ENCODE measurements around the gene NRGN.

Gene NRGN

DNA sequence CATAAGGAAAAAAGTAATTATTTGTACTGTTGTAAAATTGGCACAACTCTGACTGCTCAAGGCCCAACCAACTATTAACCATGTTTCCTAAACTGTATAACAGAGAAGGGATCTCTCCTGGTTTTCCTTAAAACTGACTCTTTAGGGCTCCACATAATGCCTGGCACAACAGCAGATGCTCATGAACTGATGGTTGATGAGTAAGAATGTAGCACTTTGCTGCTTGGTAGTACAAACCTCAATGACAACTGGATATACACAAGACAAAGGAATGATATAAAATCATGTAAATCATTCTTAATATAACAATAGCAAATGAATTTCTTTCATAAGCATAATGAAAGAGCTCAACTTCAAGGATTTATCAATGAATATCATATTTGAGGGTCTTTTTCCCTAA, 48.8 kb downstream of the NRGN start:
- TF ChIP-seq POLR2AphosphoS5 (IDR thresholded peaks at IDR 0.05; ENCODE audit: low read depth, low read length) (no peak), TAF1 (IDR thresholded peaks at IDR 0.05; ENCODE audit: borderline replicate concordance, insufficient read depth, low read length) (no peak), SIN3A (IDR thresholded peaks at IDR 0.05; ENCODE audit: borderline replicate concordance, insufficient read depth, low read length) (no peak), FOXP2 (optimal IDR thresholded peaks at IDR 0.05; ENCODE audit: borderline replicate concordance, extremely low read depth, extremely low read length, insufficient read depth) (no peak)
- TF ChIP-seq, protein P1, sequence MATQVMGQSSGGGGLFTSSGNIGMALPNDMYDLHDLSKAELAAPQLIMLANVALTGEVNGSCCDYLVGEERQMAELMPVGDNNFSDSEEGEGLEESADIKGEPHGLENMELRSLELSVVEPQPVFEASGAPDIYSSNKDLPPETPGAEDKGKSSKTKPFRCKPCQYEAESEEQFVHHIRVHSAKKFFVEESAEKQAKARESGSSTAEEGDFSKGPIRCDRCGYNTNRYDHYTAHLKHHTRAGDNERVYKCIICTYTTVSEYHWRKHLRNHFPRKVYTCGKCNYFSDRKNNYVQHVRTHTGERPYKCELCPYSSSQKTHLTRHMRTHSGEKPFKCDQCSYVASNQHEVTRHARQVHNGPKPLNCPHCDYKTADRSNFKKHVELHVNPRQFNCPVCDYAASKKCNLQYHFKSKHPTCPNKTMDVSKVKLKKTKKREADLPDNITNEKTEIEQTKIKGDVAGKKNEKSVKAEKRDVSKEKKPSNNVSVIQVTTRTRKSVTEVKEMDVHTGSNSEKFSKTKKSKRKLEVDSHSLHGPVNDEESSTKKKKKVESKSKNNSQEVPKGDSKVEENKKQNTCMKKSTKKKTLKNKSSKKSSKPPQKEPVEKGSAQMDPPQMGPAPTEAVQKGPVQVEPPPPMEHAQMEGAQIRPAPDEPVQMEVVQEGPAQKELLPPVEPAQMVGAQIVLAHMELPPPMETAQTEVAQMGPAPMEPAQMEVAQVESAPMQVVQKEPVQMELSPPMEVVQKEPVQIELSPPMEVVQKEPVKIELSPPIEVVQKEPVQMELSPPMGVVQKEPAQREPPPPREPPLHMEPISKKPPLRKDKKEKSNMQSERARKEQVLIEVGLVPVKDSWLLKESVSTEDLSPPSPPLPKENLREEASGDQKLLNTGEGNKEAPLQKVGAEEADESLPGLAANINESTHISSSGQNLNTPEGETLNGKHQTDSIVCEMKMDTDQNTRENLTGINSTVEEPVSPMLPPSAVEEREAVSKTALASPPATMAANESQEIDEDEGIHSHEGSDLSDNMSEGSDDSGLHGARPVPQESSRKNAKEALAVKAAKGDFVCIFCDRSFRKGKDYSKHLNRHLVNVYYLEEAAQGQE (IDR thresholded peaks at IDR 0.05; ENCODE audit: insufficient read depth in 1 of 2, low read depth in 2 of 2, low read length in 2 of 2): no peak

DNA sequence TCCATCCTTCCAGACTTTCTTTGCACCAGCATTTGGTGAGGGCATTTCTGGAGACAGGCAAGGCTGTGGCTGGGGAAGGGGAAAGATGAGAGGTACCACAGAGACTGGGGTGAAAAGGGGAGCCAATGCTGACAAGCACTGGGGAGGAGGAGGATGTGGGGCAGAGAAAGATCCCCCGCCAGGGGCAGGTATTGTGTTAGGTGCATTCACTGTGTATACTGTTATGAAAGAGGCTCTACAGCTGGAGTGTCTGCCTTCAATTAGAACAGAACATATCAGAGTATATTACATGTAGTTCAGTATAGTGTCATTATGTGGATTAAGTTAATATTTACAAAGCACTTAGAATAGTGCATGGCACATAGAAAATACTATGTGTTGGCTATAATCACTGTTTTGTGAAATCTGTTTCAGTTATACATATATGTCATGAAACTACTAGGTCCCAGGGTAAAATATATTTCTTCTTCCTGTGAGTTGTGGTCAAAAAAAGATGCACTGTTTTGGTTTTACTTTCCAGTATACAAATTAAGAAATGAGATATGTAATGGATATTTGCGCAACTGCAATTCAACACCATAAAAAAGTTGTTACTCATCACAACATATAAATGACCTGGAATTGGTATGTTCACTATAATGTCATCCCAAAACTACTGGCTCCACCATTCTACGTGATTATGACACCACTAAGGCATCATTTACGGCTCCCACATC, 52.0 kb downstream of the NRGN start:
- TF ChIP-seq FOXP2 (optimal IDR thresholded peaks at IDR 0.05; ENCODE audit: borderline replicate concordance, extremely low read depth, extremely low read length, insufficient read depth): no peak
- TF ChIP-seq POLR2AphosphoS5 (IDR thresholded peaks at IDR 0.05; ENCODE audit: low read depth, low read length): no peak
- no peak for TF ChIP-seq SIN3A (IDR thresholded peaks at IDR 0.05; ENCODE audit: borderline replicate concordance, insufficient read depth, low read length)
- no peak for TF ChIP-seq TAF1 (IDR thresholded peaks at IDR 0.05; ENCODE audit: borderline replicate concordance, insufficient read depth, low read length)
- TF ChIP-seq, protein P1 (IDR thresholded peaks at IDR 0.05; ENCODE audit: insufficient read depth in 1 of 2, low read depth in 2 of 2, low read length in 2 of 2): no peak

GRCh38 chr11:124793466-124794278, 53.9 kb downstream of the NRGN start:
- TF ChIP-seq, protein P1 (IDR thresholded peaks at IDR 0.05; ENCODE audit: insufficient read depth in 1 of 2, low read depth in 2 of 2, low read length in 2 of 2): no peak
- TF ChIP-seq TAF1 (IDR thresholded peaks at IDR 0.05; ENCODE audit: borderline replicate concordance, insufficient read depth, low read length): no peak
- no peak for TF ChIP-seq FOXP2 (optimal IDR thresholded peaks at IDR 0.05; ENCODE audit: borderline replicate concordance, extremely low read depth, extremely low read length, insufficient read depth)
- no peak for TF ChIP-seq SIN3A (IDR thresholded peaks at IDR 0.05; ENCODE audit: borderline replicate concordance, insufficient read depth, low read length)
- no peak for TF ChIP-seq POLR2AphosphoS5 (IDR thresholded peaks at IDR 0.05; ENCODE audit: low read depth, low read length)

- TF ChIP-seq POLR2AphosphoS5 (IDR thresholded peaks at IDR 0.05; ENCODE audit: low read depth, low read length) (no peak), FOXP2 (optimal IDR thresholded peaks at IDR 0.05; ENCODE audit: borderline replicate concordance, extremely low read depth, extremely low read length, insufficient read depth) (no peak), TAF1 (IDR thresholded peaks at IDR 0.05; ENCODE audit: borderline replicate concordance, insufficient read depth, low read length) (no peak)
- TF ChIP-seq, protein P1 (IDR thresholded peaks at IDR 0.05; ENCODE audit: insufficient read depth in 1 of 2, low read depth in 2 of 2, low read length in 2 of 2): no peak
Measured at GRCh38 chr11:124796312-124796711, 56.6 kb downstream of the NRGN start.
